ENCODE data around the gene JAZF1. TPM values are rescaled to one million over a fixed set of nuclear protein-coding genes. Genes with fewer than 3 reads are reported as not detected.

The JAZF1 gene
- total and polyA plus RNA-seq, 9 of the 15 experiments (the other 6 are each of a cell fraction or from before 2014, with no cell fraction given): 0.04 to 0.64 (median 0.11) TPM; not detected in 3

GRCh38 chr7:28128608-28129007, 52.0 kb downstream of the JAZF1 start:
- Histone ChIP-seq H3K27me3 (ENCODE audit: control insufficient read depth in 2 of 2, insufficient read depth in 2 of 2, low read length in 2 of 2) (peaks cover 0 to 4% of the 10 kb centered on the region in 2 experiments; a peak in 1 of 5 replicates), H3K36me3 (ENCODE audit: control insufficient read depth, insufficient read depth, low read length) (no peaks in the 10 kb centered on the region), H3K4me3 (no peak overlapping the region), H2AFZ (ENCODE audit: low read depth, low read length) (no peak overlapping the region), H3K27ac (ENCODE audit: extremely low read depth, low read depth, low read length) (no peak overlapping the region), H3K9me3 (replicated peaks; ENCODE audit: control insufficient read depth, insufficient read depth, low read depth, low read length) (no peaks in the 10 kb centered on the region), H3K9me1 (ENCODE audit: control insufficient read depth, insufficient read depth, low read length) (no peaks in the 10 kb centered on the region), H4K20me1 (replicated peaks; ENCODE audit: control insufficient read depth, insufficient read depth, low read length) (no peaks in the 10 kb centered on the region), H3K9ac (ENCODE audit: insufficient read depth in 1 of 2, low read depth in 2 of 2, low read length in 2 of 2) (no peak overlapping the region), H3K4me2 (ENCODE audit: insufficient read depth, low read length) (no peak overlapping the region), H3K79me2 (ENCODE audit: control insufficient read depth, insufficient read depth, low read length) (no peaks in the 10 kb centered on the region), H3K4me1 (replicated peaks in 1 of 2; ENCODE audit: control insufficient read depth in 2 of 2, insufficient read depth in 2 of 2, low read length in 2 of 2) (peaks cover 0 to 7% of the 10 kb centered on the region in 2 experiments; a peak in 1 of 5 replicates)
- in situ Hi-C loops (cut with MboI) (no loop called here), intact Hi-C loops (cut with micrococcal nuclease) (no loop called here)
- ATAC-seq: no peak
- no peak for FAIRE-seq
- no TSS peak for BruUV-seq (replicated peaks)
- DNase-seq (ENCODE audit: extremely low read depth in 1 of 4, low spot score in 3 of 4): no peak
- CTCF ChIA-PET (ENCODE audit: low intra/inter-chr PET ratio): no interaction called here
- TF ChIP-seq FOSL1 (tag; conservative IDR thresholded peaks at IDR 0.05) (no peak), ZNF384 (IDR thresholded peaks at IDR 0.05; ENCODE audit: low read depth, low read length) (no peak), ZBTB7A (IDR thresholded peaks at IDR 0.05; ENCODE audit: borderline replicate concordance, control insufficient read depth, low read depth, low read length) (no peak)
- POLR2A ChIA-PET: no interaction called here

- no TSS peak for BruUV-seq (replicated peaks)
- ChIA-PET CTCF (ENCODE audit: low intra/inter-chr PET ratio) (no interaction called here), POLR2A (no interaction called here)
- TF ChIP-seq JUND (IDR thresholded peaks at IDR 0.05; ENCODE audit: borderline replicate concordance, low read depth, low read length) (peak; percentile 59), JUND (tag; IDR thresholded peaks at IDR 0.05; ENCODE audit: borderline replicate concordance, low read depth, low read length) (peak; percentile 33; the same call in 1 of the 3 replicates), NCOA4 (IDR thresholded peaks at IDR 0.05; ENCODE audit: partially characterized antibody) (no peak), POLR2H (tag; IDR thresholded peaks at IDR 0.05; ENCODE audit: low read depth) (no peak), GATA2 (CRISPR knock-in tag; IDR thresholded peaks at IDR 0.05) (no peak), ATF3 (IDR thresholded peaks at IDR 0.05) (peak; percentile 95), ATF3 (CRISPR knock-in tag; conservative IDR thresholded peaks at IDR 0.05) (no peak), RBM22 (IDR thresholded peaks at IDR 0.05; ENCODE audit: low read depth, low read length, poor library complexity, severe bottlenecking) (no peak), PREB (CRISPR knock-in tag; IDR thresholded peaks at IDR 0.05) (no peak), HLTF (IDR thresholded peaks at IDR 0.05) (no peak), KAT8 (IDR thresholded peaks at IDR 0.05; ENCODE audit: low read depth) (no peak), MCM5 (IDR thresholded peaks at IDR 0.05; ENCODE audit: low read depth) (no peak), ZSCAN32 (CRISPR knock-in tag; IDR thresholded peaks at IDR 0.05) (no peak)
Measured at GRCh38 chr7:28126410-28127041, 54.1 kb downstream of the JAZF1 start.

More at GRCh38 chr7:28126410-28127041, 54.1 kb downstream of the JAZF1 start:
- ATAC-seq: peak; percentile 82
- FAIRE-seq: no peak
- DNase-seq (ENCODE audit: extremely low read depth in 1 of 4, low spot score in 3 of 4): peak in 1 of 4 experiments; percentile 6
- no peaks in the 10 kb centered on the region for H4K20me1 ChIP-seq (replicated peaks; ENCODE audit: control insufficient read depth, insufficient read depth, low read length)
- no peaks in the 10 kb centered on the region for H3K9me3 ChIP-seq (replicated peaks; ENCODE audit: control insufficient read depth, insufficient read depth, low read depth, low read length)
- no peaks in the 10 kb centered on the region for H3K36me3 ChIP-seq (ENCODE audit: control insufficient read depth, insufficient read depth, low read length)
- no peak overlapping the region for H3K9ac ChIP-seq (ENCODE audit: insufficient read depth in 1 of 2, low read depth in 2 of 2, low read length in 2 of 2)
- intact Hi-C loops (cut with micrococcal nuclease) (no loop called here), in situ Hi-C loops (cut with MboI) (no loop called here)
- no peaks in the 10 kb centered on the region for H3K79me2 ChIP-seq (ENCODE audit: control insufficient read depth, insufficient read depth, low read length)
- no peak overlapping the region for H2AFZ ChIP-seq (ENCODE audit: low read depth, low read length)
- no peaks in the 10 kb centered on the region for H3K9me1 ChIP-seq (ENCODE audit: control insufficient read depth, insufficient read depth, low read length)
- WGBS (ENCODE audit: insufficient coverage, low coverage, missing lambda C conversion rate): 6% methylated on average over 3 of the region's 5 CpGs
- H3K27me3 ChIP-seq (ENCODE audit: control insufficient read depth in 2 of 2, insufficient read depth in 2 of 2, low read length in 2 of 2): peaks cover 0 to 8% of the 10 kb centered on the region in 2 experiments; a peak in 1 of 5 replicates
- peak overlapping the region; percentile 39; the same call in 1 of the 2 replicates for H3K4me2 ChIP-seq (ENCODE audit: insufficient read depth, low read length)
- H3K4me1 ChIP-seq (replicated peaks in 1 of 2; ENCODE audit: control insufficient read depth in 2 of 2, insufficient read depth in 2 of 2, low read length in 2 of 2): peaks cover 0 to 7% of the 10 kb centered on the region in 2 experiments; a peak in 1 of 5 replicates
- H3K4me3 ChIP-seq: no peak overlapping the region
- no peak overlapping the region; the same call in 2 of the 3 replicates for H3K27ac ChIP-seq (ENCODE audit: extremely low read depth, low read depth, low read length)

Measured in K562 (cell line).